Stomach (tissue), 4 donors: ENCODE data around the gene PPP1R14B.

Experiments
- CTCF ChIP-seq, 7 experiments: fragments of 450-650 bp in 4 of 7; fragments of 200-600 bp in 3 of 7; sonication (generic) in 3 of 7; IDR thresholded peaks; one replicate each; pipeline ENCODE4 v1.5.1; 2016 to 2019; ENCODE audit warnings: antibody characterized with exemption in 7 of 7, control low read depth in 2 of 7, mild to moderate bottlenecking in 1 of 7
- EP300 ChIP-seq: sonication (generic); formaldehyde crosslinking; IDR thresholded peaks from one replicate; pipeline ENCODE4 v1.6.1; 2017; ENCODE audit warnings: antibody characterized with exemption
- POLR2A ChIP-seq, 4 donors: fragments of 450-650 bp; IDR thresholded peaks; one replicate each; pipeline ENCODE4 v1.6.1; 2016; ENCODE audit warnings: antibody characterized with exemption in 4 of 4, control low read depth in 2 of 4, mild to moderate bottlenecking in 1 of 4, moderate library complexity in 1 of 4
- POLR2AphosphoS5 ChIP-seq, 3 donors: sonication (generic); formaldehyde crosslinking; IDR thresholded peaks; one replicate each; pipeline ENCODE4 v1.6.1; 2016; ENCODE audit warnings: antibody characterized with exemption in 3 of 3

GRCh38 chr11:64258946-64259532 lies 12.3 kb upstream of the PPP1R14B start:
- TF ChIP-seq POLR2A (IDR thresholded peaks at IDR 0.05), result no peak
- TF ChIP-seq CTCF (IDR thresholded peaks at IDR 0.05), result no peak
- no peak for TF ChIP-seq POLR2AphosphoS5 (IDR thresholded peaks at IDR 0.05)
- TF ChIP-seq EP300, result no peak
